ENCODE data around the gene SUFU. TPM values are rescaled to one million over a fixed set of nuclear protein-coding genes. Genes with fewer than 3 reads are reported as not detected.

Gene SUFU
- total RNA-seq, 1 experiment from 2014 or later = 9.7 TPM

Small RNAs within 50 kb of the gene (small RNA-seq; reads per million reads assigned to genes)
- gene RNU6-43P = not detected

Other genes starting within 250 kb of the SUFU start
- 17.3 and 18.5 TPM in 2 replicates for gene NFKB2, start 108.3 kb upstream of the SUFU start, total RNA-seq (2014; rRNA removed; shearing (Covaris generic))
- 1.3 TPM in 1 of 2 replicates, not detected in the other for gene PSD, start 85.2 kb upstream of the SUFU start, total RNA-seq (2014; rRNA removed; shearing (Covaris generic))
- 11.8 and 17.6 TPM in 2 replicates for gene FBXL15, start 83.1 kb upstream of the SUFU start, total RNA-seq (2014; rRNA removed; shearing (Covaris generic))
- gene CUEDC2, start 71.4 kb upstream of the SUFU start, total RNA-seq (2014; rRNA removed; shearing (Covaris generic)) = 38.1 and 44.2 TPM in 2 replicates
- 0.37 TPM in 1 of 2 replicates, not detected in the other for gene C10orf95, start 52.4 kb upstream of the SUFU start, total RNA-seq (2014; rRNA removed; shearing (Covaris generic))
- 111 and 124 TPM in 2 replicates for gene ACTR1A, start 1.3 kb upstream of the SUFU start, total RNA-seq (2014; rRNA removed; shearing (Covaris generic))
- gene TRIM8, start 140.5 kb downstream of the SUFU start, total RNA-seq (2014; rRNA removed; shearing (Covaris generic)) = 104 and 117 TPM in 2 replicates
- gene ARL3, start 210.4 kb downstream of the SUFU start, total RNA-seq (2014; rRNA removed; shearing (Covaris generic)) = 5.4 and 5.6 TPM in 2 replicates
- 18.8 and 18.9 TPM in 2 replicates for gene SFXN2, start 210.7 kb downstream of the SUFU start, total RNA-seq (2014; rRNA removed; shearing (Covaris generic))
- gene WBP1L, start 240.0 kb downstream of the SUFU start, total RNA-seq (2014; rRNA removed; shearing (Covaris generic)) = 19.0 and 25.7 TPM in 2 replicates